ENCODE results near the gene FPGS.
"Not testable (repeated sequence)": the region's sequence is repeated elsewhere in the genome, so short reads cannot be mapped to it uniquely, and the experiment has no call there.

The FPGS gene

GRCh38 chr9:127813686-127814226, 11.1 kb downstream of the FPGS start:
- DNase-seq = no peak

GRCh38 chr9:127814619-127815511, 12.2 kb downstream of the FPGS start:
- no peak for DNase-seq

GRCh38 chr9:127815512-127816361, 13.1 kb downstream of the FPGS start:
- no peak for DNase-seq

- no peak for DNase-seq
Observed at GRCh38 chr9:127816362-127816725, 13.7 kb downstream of the FPGS start.

GRCh38 chr9:127816728-127817127, 14.0 kb downstream of the FPGS start:
- DNase-seq = no peak

- no peak for DNase-seq
Observed at GRCh38 chr9:127817881-127818434, 15.3 kb downstream of the FPGS start.

- DNase-seq = no peak
Observed at GRCh38 chr9:127818574-127818973, 15.9 kb downstream of the FPGS start.

- no peak for DNase-seq
Observed at GRCh38 chr9:127822108-127822507, 19.4 kb downstream of the FPGS start.

- no peak for DNase-seq
Observed at GRCh38 chr9:127825319-127826051, 22.8 kb downstream of the FPGS start.

- DNase-seq = no peak
Observed at GRCh38 chr9:127826253-127826913, 23.7 kb downstream of the FPGS start.

GRCh38 chr9:127828262-127829031, 25.8 kb downstream of the FPGS start:
- DNase-seq = peak; percentile 87

- no peak for DNase-seq
Observed at GRCh38 chr9:127829205-127829906, 26.7 kb downstream of the FPGS start.

GRCh38 chr9:127832248-127832647, 29.6 kb downstream of the FPGS start:
- no peak for DNase-seq

- DNase-seq = no peak
Observed at GRCh38 chr9:127833555-127833954, 30.9 kb downstream of the FPGS start.

GRCh38 chr9:127835991-127836516, 33.4 kb downstream of the FPGS start:
- DNase-seq = no peak

- DNase-seq = not testable (repeated sequence)
Observed at GRCh38 chr9:127836561-127836960, 33.9 kb downstream of the FPGS start.

GRCh38 chr9:127837346-127837745, 34.7 kb downstream of the FPGS start:
- DNase-seq = no peak

GRCh38 chr9:127838375-127839078, 35.8 kb downstream of the FPGS start:
- DNase-seq = no peak

- DNase-seq = no peak
Observed at GRCh38 chr9:127841087-127841835, 38.6 kb downstream of the FPGS start.
